ENCODE results near the gene ADGRV1. TPM values are rescaled to one million over a fixed set of nuclear protein-coding genes. Genes with fewer than 3 reads are reported as not detected.

The ADGRV1 gene
- total and polyA plus RNA-seq, 7 donors: 0.05 to 0.83 (median 0.11) TPM; not detected in 1

- ATAC-seq (no peak), DNase-seq (no peak)
- Histone ChIP-seq H3K36me3 (ENCODE audit: insufficient read depth in 1 of 2, low read depth in 1 of 2) (no peaks in the 10 kb centered on the region), H3K27me3 (ENCODE audit: insufficient read depth in 3 of 3, low read length in 2 of 3) (peaks cover 0 to 4% (median 0%) of the 10 kb centered on the region in 3 donors), H3K27ac (no peak overlapping the region), H3K4me3 (no peak overlapping the region), H3K9me3 (no peaks in the 10 kb centered on the region), H3K4me1 (no peaks in the 10 kb centered on the region)
- TF ChIP-seq CTCF (IDR thresholded peaks at IDR 0.05): no peak
- intact Hi-C loops (cut with DNase I): no loop called here
- 0 to 32% (median 0%) methylated on average over 1 of the region's 1 CpG for WGBS, 3 donors
Measured at GRCh38 chr5:91058155-91058554, 499.6 kb downstream of the ADGRV1 start.

- 77 to 84% (median 83%) methylated on average over 4 of the region's 4 CpGs for WGBS, 3 donors
- TF ChIP-seq CTCF (IDR thresholded peaks at IDR 0.05): no peak
- no peaks in the 10 kb centered on the region for H3K36me3 ChIP-seq (ENCODE audit: insufficient read depth in 1 of 2, low read depth in 1 of 2)
- ATAC-seq (no peak), DNase-seq (no peak)
- intact Hi-C loops (cut with DNase I): no loop called here
- H3K4me1 ChIP-seq: no peaks in the 10 kb centered on the region
- H3K27ac ChIP-seq: no peak overlapping the region
- H3K27me3 ChIP-seq (ENCODE audit: insufficient read depth in 3 of 3, low read length in 2 of 3): peaks cover 0 to 4% (median 0%) of the 10 kb centered on the region in 3 donors
- H3K4me3 ChIP-seq: no peak overlapping the region
- no peaks in the 10 kb centered on the region for H3K9me3 ChIP-seq
Measured at GRCh38 chr5:91058575-91058974, 500.0 kb downstream of the ADGRV1 start.

GRCh38 chr5:91059409-91059808 is 500.8 kb downstream of the ADGRV1 start:
- intact Hi-C loops (cut with DNase I): no loop called here
- DNase-seq: no peak
- no peak for TF ChIP-seq CTCF (IDR thresholded peaks at IDR 0.05)

GRCh38 chr5:91061094-91061493 is 502.5 kb downstream of the ADGRV1 start:
- ATAC-seq (no peak), DNase-seq (no peak)
- TF ChIP-seq CTCF (IDR thresholded peaks at IDR 0.05): no peak
- no peaks in the 10 kb centered on the region for H3K4me1 ChIP-seq
- H3K27me3 ChIP-seq (ENCODE audit: insufficient read depth in 3 of 3, low read length in 2 of 3): peaks cover 0 to 4% (median 0%) of the 10 kb centered on the region in 3 donors
- no peak overlapping the region for H3K4me3 ChIP-seq
- H3K9me3 ChIP-seq: no peaks in the 10 kb centered on the region
- intact Hi-C loops (cut with DNase I): loop anchor here in 1 of 2 donors (2.0 kb wide), 1 partner anchor 54 kb away; no protein-coding TSS in a partner anchor
- H3K27ac ChIP-seq: no peak overlapping the region
- H3K36me3 ChIP-seq (ENCODE audit: insufficient read depth in 1 of 2, low read depth in 1 of 2): no peaks in the 10 kb centered on the region
- WGBS, 3 donors: 67 to 93% (median 80%) methylated on average over 2 of the region's 2 CpGs

More at GRCh38 chr5:91059409-91059808, 500.8 kb downstream of the ADGRV1 start:
- no peaks in the 10 kb centered on the region for H3K9me3 ChIP-seq
- peaks cover 0 to 4% (median 0%) of the 10 kb centered on the region in 3 donors for H3K27me3 ChIP-seq (ENCODE audit: insufficient read depth in 3 of 3, low read length in 2 of 3)
- WGBS, 3 donors: 62 to 77% (median 69%) methylated on average over 1 of the region's 1 CpG
- H3K27ac ChIP-seq: no peak overlapping the region
- no peak overlapping the region for H3K4me3 ChIP-seq
- no peak for ATAC-seq
- H3K4me1 ChIP-seq: no peaks in the 10 kb centered on the region
- H3K36me3 ChIP-seq (ENCODE audit: insufficient read depth in 1 of 2, low read depth in 1 of 2): no peaks in the 10 kb centered on the region
